SW480 (cell line): ENCODE measurements around the gene GDPD3.
"Not testable (repeated sequence)": the region's sequence is repeated elsewhere in the genome, so short reads cannot be mapped to it uniquely, and the experiment has no call there.

ENCODE experiments used
- DNase-seq: peaks from one replicate; pipeline ENCODE4 v3.0.0-alpha.2; 2016; ENCODE audit warnings: low spot score

The GDPD3 gene, protein sequence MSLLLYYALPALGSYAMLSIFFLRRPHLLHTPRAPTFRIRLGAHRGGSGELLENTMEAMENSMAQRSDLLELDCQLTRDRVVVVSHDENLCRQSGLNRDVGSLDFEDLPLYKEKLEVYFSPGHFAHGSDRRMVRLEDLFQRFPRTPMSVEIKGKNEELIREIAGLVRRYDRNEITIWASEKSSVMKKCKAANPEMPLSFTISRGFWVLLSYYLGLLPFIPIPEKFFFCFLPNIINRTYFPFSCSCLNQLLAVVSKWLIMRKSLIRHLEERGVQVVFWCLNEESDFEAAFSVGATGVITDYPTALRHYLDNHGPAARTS

DNA sequence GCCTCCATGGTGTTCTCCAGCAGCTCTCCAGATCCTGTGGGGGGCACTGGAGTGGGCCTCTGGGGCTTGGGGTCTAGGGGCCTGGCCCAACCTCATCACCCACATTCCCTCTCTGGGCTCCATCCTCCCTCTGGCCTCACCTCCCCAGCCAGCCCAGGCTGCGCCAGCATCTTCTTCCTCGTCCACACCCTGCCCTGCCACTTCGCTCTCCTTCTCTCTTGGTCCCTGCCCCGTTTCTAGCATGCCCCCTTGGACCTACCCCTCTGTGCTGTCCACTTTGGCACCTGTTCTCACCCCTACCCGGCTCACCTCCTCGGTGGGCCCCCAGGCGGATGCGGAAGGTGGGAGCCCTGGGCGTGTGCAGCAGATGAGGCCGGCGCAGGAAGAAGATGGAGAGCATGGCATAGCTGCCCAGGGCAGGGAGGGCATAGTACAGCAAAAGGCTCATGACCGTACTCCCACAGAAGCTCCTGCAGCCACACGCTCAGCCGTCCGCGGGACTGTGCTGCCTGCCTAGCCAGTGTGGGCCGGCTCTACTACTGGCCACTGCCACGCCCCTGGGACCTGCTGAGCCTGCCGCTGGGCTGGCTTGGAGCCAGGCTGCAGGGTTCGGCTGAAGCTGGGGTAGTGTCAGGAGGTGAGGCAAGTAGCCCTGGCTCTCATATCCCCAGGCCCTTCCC lies at the start of gene GDPD3:
Gene GDPD3, minus strand, starts transcription at position 507 of the 680 bp plus-strand sequence. Its CDS starts 59 bp downstream, at position 448.
- peak; percentile 46 for DNase-seq

DNA sequence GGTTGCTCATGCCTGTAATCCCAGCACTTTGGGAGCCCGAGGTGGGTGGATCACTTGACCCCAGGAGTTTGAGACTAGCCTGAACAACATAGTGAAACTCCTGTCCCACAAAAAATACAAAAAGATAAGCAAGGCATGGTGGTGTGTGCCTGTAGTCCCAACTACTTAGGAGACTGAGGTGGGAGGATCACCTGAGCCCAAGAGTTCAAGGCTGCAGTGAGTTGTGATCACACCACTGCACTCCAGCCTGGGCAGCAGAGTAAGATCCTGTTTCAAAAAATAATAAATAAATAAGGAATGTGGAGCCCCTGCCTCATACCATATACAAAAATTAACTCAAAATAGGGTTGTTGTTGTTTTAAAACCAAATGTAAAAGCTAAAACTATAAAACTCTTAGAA lies 43.9 kb upstream of the GDPD3 start:
- no peak for DNase-seq

DNA sequence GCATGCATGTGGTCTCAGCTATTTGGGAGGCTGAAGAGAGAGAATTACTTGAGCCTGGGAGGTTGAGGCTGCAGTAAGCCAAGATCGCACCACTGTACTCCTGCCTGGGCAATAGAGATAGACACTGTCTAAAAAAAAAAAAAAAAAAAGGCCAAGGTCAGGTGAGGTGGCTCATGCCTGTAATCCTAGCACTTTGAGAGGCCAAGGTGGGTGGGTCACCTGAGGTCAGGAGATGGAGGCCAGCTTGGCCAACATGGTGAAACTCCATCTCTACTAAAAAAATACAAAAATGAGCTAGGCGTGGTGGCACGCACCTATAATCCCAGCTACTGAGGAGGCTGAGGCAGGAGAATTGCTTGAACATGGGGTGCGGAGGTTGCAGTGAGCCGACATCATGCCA lies 41.9 kb upstream of the GDPD3 start:
- no peak for DNase-seq

DNA sequence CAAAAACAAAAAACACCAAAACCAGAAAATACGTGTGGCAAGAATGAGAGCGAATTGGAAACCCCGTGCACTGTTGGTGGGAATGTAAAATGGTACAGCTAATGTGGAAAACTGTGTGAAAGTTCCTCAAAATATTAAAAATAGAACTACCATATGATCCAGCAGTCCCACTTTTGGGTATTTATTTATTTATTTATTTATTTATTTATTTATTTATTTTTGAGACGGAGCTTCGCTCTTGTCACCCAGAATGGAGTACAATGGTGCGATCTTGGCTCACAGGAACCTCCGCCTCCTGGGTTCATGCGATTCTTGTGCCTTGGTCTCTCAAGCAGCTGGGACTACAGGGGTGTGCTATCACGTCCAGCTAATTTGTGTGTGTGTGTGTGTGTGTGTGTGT lies 39.2 kb upstream of the GDPD3 start:
- DNase-seq, result no peak

DNA sequence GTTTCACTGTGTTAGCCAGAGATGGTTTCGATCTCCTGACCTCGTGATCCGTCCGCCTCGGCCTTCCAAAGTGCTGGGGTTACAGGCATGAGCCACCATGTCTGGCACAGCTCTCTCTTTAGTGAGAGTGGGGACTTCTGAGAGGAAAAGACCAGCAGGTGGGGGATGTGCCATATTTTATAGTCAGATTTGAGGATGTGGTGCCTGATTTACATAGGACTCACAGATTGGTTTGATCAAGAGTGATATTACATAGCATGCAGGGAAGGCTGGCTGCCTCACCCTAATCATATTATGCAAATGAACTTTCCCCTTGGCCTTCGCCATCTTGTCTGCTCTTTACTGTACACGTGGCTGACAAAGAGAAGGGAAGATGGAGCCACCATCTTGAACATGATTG lies 37.8 kb upstream of the GDPD3 start:
- DNase-seq, result no peak

DNA sequence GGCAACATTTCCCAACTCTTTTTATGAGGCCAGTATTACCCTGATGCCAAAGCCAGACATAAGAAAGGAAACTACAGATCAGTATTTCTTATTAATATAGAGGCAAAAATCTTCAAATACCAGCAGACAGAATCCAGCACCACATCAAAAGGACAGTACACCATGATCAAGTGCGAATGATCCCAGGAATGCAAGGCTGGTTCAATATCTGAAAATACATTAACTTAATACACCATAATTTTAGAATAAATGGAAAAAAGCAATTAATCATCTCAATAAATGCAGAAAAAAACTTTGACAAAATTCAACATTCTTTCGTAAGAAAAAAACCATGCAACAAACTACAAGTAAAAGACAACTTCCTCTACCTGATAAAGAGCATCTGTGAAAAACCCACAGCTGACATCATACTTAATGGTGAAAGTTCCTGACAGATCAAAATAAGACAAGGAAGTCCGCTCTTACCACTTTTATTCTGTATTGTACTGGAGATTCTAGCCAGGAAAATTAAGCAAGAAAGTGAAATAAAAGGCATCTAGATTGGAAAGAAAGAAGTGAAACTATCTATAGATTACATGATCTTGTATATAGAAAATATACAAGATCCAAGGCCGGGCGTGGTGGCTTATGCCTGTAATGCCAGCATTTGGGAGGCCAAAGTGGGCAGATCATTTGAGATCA lies 36.1 kb upstream of the GDPD3 start:
- DNase-seq, result no peak

DNA sequence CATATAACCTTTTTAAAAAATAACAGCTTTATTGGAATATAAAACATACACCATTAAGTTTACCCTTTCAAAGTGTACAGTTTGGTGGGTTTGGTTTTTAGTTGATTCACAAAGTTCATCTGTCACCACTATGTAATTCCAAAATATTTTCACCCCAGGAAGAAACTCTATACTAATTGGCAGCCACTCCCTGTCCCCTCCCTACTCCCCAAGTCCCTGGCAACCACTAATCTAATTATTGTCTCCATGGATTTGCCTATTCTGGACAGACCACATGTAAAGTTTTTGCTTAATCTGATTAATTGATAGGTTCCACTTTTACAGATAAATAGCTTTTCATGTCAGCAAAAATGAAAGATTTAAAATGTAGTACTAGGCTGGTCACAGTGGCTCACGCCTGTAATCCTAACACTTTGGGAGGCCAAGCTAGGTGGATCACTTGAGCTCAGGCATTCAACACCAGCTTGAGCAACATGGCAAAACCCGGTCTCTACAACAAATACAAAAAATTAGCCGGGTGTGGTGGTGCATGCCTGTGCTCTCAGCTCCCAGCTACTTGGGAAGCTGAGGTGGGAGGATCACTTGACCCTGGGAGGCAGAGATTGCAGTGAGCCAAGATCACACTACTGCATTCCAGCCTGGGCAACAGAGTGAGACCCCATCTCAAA lies 34.6 kb upstream of the GDPD3 start:
- DNase-seq, result no peak

DNA sequence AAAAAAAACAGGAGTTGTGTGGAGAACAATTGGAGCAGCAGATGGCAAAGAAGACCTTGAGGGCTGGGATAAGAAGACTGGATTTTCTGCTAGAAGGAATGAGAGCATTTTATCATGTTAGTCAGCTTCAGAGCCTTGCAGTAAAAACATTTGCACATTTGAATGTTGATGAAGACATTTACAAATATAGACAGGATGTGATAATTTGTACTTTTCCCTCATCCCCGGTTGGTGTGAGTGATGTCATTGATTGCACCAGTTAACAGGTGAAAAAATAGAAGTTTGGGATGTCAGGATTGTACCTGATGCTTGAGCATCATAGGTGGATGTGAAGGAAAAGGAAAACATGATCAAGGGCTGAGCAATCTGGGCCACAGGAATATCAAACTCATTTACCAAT lies 32.3 kb upstream of the GDPD3 start:
- no peak for DNase-seq

DNA sequence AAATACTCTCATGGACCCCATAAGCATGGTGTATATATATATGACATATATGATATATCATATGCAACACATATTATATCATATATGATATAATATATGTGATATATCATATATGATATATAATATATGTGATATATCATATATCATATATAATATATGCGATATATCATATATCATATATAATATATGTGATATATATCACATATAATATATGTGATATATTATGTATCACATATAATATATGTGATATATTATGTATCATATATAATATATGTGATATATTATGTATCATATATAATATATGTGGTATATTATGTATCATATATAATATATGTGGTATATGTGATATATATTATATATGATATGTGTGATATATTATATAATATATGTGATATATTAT lies 31.6 kb upstream of the GDPD3 start:
- DNase-seq, result no peak

DNA sequence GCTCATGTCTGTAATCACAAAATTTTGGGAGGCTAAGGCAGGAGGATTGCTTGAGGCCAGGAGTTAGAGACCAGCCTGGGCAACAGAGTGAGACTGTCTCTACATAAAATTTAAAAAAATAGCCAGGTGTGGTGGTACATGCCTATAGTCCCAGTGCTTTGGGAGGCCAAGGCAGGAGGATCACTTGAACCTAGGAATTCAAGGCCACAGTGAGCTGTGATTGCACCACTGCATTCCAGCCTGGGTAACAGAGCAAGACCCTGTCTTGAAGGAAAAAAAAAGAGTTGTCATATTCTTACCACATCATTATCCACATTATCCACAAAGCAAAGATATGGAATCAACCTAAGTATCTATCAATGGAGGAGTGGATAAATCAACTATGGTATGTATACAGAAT lies 30.7 kb upstream of the GDPD3 start:
- DNase-seq, result no peak

DNA sequence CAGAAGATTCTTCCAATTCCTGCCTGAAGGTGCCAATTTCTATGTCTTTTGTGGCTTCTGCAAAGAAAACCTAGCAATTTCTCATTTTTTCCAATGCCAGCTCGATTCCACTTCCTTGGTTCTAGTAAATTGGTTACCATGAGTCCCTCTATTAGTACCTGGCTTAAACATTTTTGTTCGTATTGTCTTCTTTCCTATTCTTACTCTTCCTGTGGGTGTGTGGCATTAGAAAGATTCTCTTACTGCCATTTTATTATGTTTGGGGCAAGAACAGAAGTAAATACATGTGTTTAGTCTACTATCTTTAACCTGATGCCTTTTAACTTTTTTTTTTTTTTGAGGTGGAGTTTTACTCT lies 30.0 kb upstream of the GDPD3 start:
- no peak for DNase-seq

DNA sequence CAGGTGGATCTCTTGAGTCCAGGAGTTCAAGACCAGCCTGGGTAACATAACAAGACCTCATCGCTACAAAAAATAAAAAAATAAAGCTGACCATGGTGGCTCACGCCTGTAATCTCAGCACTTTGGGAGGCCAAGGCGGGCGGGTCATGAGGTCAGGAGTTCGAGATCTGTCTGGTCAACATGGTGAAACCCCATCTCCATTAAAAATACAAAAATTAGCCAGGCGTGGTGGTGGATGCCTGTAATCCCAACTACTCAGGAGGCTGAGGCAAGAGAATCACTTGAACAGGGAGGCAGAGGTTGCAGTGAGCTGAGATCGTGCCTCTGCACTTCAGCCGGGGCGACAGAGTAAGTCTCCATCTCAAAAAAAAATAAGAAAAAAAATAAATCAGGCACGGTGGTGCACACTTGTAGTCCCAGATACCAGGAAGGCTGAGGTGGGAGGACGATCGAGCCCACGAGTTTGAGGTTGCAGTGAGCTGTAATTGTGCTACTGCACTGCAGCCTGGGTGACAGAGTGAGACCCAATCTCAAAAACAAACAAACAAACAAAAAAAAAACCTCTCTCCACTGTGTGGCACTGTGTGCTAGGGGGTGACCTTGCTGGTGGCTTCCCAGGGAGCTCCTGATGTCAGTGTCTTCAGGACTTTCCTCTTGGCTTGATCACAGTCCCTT lies 29.5 kb upstream of the GDPD3 start:
- peak; percentile 54 for DNase-seq

DNA sequence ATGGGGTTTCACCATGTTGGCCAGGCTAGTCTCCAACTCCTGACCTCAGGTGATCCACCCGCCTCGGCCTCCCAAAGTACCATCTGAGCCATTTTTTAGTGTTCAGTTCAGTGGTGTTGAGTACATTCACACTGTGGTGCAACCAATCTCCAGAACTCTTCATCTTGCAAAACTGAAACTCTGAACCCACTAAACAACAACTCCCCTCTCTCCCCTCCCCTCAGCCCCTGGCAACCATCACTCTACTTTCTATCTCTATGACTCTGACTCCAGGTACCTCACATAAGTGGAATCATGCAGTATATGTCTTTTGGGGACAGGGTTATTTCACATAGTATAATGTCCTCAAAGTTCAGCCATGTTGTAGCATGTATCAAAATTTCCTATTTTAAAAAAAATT lies 28.4 kb upstream of the GDPD3 start:
- no peak for DNase-seq

DNA sequence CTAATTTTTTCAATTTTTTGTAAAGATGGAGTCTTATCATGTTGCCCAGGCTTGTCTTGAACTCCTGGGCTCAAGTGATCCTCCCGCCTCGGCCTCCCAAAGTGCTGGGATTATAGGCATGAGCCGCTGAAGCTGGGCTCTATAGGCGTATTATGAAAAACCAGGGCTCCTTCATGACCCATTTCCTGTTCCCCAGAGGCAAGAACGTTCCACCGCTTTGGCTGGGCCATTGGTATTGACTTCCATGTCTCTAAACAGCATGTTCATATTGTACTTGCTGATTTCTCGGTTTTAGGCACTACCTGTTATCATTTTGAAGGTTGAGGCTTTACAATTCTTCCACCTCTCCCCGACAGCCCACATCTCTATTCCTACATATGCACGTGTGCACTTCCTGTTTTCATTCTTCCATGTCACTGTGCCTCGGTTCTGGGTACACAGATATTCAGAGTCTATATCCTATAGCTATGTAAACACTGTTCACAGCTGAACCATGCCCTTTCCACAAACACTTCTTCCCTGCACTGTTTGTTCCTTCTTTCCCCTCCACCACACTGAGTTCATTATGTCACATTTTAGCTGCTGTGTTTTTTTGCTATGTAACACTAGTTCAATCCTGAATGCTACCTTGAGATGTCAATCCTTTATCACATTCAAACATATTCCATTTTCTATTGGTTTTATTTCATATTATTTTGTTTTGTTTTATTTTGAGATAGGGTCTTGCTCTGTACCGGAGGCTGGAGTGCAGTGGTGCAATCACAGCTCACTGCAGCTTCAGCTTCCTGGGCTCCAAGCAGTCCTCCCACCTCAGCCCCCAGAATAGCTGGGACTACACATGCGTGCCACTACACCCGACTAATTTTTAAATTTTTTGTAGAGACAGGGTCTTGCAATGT lies 26.5 kb upstream of the GDPD3 start:
- no peak for DNase-seq

DNA sequence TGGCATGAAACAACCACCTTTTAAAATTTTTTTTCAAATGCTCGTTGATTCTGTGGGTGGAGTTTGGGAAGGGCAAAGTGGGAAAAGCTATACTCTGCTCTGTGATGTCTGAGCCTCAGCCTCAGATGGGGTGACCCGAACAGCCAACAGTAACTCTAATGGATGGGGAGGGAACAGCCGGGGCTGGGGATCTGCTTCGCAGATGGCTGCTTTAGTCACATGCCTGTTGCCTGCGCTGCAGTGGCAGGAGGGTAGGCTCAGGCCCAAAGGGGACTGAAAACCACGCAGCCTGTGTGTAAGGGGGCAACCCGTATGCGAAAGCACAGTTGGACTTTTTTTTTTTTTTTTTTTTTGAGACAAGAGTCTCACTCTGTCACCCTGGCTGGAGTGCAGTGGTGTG lies 24.6 kb upstream of the GDPD3 start:
- no peak for DNase-seq

DNA sequence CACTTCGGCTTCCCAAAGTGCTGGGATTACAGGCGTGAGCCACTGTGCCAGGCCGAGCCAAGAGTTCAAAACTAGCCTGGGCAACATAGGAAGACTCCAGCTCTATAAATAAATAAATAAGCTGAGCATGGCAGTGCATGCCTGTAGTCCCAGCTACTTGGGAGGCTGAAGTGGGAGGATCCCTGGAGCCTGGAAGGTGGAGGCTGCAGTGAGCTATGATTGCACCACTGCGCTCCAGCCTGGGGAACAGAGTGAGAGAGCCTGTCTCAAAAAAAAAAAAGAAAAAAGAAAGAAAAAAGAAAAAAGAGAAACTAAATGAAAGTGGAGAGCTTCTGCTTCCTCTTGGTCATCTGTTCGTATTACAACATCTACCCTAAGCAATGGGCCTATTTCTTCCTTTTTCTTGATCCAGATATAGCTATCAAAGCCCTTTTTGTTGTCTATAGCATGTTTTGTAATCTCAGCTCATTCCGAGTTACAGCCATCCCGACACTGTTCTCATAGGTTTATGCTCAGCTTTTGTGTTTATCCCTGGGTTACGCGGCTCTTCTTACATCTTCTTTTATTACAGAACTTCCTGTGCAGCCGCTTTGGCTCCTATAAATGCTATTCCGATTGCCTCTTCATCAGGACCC lies 23.8 kb upstream of the GDPD3 start:
- DNase-seq, result no peak

DNA sequence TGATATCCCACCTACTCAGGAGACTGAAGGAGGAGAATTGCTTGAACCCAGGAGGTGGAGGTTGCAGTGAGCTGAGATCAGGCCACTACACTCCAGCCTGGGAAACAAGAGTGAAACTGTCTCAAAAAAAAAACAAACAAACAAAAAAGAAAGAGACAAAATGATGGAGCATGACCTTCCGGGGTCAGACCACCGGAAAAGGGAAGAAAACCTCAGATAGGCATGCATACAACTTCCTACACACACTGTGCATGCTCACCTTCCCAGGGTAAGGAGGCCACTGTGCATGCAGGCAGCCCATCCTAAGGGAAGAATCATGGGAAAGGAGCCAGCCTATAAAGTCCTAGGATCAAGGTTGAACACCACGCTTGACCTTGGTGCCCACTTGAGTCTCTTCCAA lies 19.3 kb upstream of the GDPD3 start:
- DNase-seq, result no peak

DNA sequence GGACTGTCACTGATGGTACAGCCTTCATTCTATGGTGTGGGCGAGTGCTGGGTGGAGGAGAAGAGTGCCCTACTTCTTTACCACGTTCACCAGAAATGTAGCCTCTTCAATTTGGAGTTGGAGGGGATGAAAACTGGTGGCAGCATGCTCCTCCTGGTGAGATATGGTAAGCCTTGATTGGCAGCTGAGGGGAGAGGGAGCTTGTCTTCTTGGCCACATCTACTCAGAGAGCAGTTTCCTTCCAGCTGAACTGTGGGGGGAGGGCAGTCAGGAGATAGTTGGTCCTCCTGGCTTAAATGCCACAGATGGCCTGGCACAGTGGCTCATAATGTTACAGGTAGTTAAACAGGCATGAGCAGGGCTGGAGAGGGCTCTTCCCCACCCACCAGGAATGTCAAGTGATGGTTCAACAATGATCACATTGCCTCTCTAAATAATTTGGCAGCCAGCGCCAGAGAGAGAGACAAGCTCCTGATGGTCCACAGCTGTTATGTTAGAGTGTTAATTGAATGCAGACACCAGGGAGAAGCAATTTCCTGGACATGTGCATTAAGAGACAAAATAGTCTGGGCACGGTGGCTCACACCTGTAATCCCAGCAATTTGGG lies 18.6 kb upstream of the GDPD3 start:
- no peak for DNase-seq

DNA sequence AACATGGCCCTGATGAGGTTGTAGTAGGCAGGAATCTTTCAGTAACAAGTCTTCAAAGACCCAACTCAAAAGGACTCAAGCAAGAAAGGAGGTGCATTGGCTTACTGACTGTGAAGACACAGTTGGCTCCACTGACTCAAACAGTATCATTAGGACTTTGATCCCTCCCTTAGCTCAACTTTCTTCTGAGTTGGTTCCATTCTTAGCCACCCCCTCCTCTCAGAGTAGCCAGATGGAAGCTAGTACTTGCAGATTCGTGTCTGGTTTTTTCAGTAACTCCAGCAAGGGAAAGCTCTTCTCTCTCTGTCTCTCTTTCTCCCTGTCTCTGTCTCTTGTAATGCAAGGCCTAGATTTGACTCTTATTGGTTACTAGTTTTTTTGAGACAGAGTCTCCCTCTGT lies 14.7 kb upstream of the GDPD3 start:
- no peak for DNase-seq

DNA sequence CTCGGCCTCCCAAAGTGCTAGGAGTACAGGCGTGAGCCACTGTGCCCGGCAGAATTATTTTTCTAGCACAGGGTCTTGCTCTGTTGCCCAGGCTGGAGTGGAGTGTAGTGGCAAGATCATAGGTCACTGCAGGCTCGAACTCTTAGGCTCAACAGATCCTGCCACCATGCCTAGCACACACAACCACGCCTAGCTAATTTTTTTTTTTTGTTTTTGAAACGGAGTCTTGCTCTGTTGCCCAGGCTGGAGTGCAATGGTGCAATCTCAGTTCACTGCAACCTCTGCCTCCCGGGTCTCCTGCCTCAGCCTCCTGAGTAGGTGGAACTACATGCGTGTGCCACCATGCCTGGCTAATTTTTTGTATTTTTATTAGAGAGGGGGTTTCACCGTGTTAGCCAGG lies 12.4 kb upstream of the GDPD3 start:
- not testable (repeated sequence) for DNase-seq
